NCI-H2081 treated with DMSO at 0.1 percent for 48 hours (cell line): ENCODE measurements around the gene P2RX3.
A peak's percentile ranks its signal among the peaks of the same experiment; 100 is the strongest.
"Not testable (repeated sequence)": the region's sequence is repeated elsewhere in the genome, so short reads cannot be mapped to it uniquely, and the experiment has no call there.

ENCODE experiments used
- DNase-seq: peaks from one replicate; lab custom pipeline; 2025; lab: John Stamatoyannopoulos, UW

The P2RX3 gene

GRCh38 chr11:57324886-57325734 lies 13.0 kb upstream of the P2RX3 start, which contains the start of gene TNKS1BP1:
TNKS1BP1 (minus strand) TSS chr11:57324952; CDS start chr11:57321885, 3,067 bp downstream.
- peak; percentile 80 for DNase-seq

DNA sequence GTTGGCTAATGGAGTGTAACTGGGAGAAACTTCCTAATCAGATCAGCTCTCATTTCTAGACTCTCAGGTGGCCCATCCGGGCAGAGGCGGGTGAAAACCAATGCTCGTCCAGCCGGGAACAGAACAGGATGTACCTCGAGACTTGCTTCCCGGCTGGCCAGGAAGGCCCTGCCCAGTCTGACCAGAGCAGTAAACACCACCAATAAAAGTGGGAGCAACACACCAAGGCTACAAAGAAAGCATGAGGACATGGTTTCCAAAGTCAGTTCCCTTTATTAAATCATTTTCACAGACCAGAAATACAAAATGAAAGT lies 12.5 kb upstream of the P2RX3 start:
- DNase-seq: no peak

DNA sequence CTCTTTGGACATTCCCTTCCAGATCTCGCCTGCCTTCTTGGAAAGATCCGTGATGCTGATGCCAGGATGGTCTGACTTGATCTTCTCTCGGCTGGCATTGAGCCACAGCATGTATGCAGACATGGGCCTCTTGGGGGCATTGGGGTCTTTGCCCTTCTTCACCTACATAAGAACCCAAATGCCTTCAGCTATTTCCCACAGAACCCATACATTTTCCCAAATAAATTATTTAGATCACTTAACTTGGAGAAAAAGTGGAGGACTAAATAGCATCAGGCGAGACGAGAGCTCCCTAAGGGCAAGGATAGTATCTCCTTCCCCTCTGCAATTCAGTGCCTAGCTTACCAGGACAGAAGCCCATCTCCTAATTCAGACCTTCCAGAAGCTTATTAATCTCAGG lies 10.4 kb upstream of the P2RX3 start:
- DNase-seq: no peak

- DNase-seq: no peak
These were observed 8.1 kb upstream of the P2RX3 start for GRCh38 chr11:57330029-57330428.

- no peak for DNase-seq
These were observed 6.4 kb upstream of the P2RX3 start for GRCh38 chr11:57331720-57332119.

- no peak for DNase-seq
These were observed 5.3 kb upstream of the P2RX3 start for GRCh38 chr11:57332694-57333440.

- no peak for DNase-seq
These were observed 3.2 kb upstream of the P2RX3 start for GRCh38 chr11:57335023-57335342.

- DNase-seq: peak; percentile 25
These were observed 2.6 kb upstream of the P2RX3 start, which contains the start of gene SSRP1 for GRCh38 chr11:57335343-57336110. SSRP1 (minus strand) TSS chr11:57335892; CDS start chr11:57335121, 771 bp downstream.

DNA sequence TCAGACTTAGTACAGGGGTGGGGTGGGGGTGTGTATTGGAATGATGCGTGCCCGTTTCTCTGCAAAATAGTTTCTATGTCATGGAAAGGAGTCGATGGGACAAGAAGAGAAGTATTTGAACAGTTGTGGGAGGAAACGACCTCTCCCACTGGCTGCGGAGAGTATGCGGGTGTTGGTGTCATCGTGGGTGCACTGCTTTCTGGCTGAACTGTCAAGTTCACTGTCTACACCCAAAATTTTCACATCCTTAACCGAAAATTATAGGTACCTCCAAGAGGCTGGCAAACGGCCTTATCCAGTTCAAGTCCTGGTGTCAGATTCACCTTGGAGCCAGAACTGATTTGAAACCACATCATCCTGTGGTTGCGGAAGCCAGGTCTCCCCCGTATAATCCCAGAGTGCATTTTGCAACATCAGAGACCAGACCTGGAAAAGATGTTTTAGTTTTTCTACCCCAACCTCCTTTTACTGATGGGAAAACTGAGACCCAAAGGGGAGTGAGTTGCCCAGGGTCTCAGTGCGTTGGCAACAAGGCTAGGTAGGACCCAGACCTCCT lies 2.0 kb upstream of the P2RX3 start:
- no peak for DNase-seq

DNA sequence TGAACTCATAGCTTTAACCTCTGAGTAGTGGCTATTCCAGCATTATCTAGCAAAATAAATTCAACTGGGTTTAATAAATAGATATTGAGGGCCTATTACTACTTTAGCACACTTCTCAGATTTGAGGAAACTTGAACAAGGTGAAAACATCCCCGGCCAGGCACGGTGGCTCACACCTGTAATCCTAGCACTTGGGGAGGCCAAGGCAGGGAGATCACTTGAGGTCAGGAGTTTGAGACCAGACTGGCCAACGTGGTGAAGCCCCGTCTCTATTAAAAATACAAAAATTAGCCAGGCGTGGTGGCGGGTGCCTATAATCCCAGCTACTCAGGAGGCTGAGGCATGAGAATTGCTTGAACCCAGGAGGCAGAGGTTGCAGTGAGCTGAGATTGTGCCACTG lies 1.3 kb upstream of the P2RX3 start:
- DNase-seq: not testable (repeated sequence)

DNA sequence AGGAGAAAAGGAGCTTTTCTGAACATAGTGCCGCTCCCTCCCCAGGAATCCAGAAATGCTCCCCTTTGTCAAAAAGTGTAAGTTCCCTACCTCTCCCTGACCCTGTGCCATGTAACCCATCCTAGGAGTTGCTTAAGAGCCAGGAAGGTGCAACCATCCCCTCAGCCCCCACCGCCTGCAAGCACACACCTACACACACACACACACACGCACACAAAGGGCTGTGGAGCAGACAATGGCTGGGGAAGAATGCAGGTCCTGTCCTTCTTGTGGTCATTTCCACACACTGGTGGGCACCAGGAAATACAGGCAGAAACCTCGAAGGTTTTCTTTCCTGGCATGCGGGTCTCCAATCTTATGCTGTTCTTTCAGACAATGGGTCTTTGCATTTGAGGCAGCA lies 1.2 kb downstream of the P2RX3 start:
- no peak for DNase-seq

- no peak for DNase-seq
These were observed 2.0 kb downstream of the P2RX3 start for GRCh38 chr11:57340039-57340615.

DNA sequence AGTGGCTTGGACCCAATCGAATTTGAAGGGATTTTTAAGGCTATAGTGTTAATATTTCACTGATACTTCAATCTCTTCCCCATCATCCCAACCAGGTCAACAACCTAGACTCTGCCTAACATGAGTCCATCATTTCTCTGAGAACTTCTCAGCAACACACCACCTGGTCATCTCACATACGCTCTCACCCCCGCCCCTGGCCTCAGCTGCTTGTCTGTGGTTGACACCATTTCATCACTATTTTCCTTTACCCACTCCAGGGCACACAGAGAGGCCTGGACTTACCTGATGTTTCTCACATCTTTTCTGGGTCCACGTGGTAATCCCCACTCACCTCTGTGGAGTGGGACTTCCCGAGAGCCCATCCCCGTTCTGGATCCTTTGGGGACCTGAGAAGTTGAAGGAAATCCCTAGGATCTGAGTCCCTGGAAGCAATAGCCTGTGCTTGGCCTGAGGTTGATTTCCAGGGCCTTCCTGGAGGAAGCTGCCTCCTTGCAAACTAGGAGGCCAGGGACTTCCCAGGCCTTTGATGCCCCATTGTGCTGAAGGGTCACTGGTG lies 3.2 kb downstream of the P2RX3 start:
- DNase-seq: no peak

DNA sequence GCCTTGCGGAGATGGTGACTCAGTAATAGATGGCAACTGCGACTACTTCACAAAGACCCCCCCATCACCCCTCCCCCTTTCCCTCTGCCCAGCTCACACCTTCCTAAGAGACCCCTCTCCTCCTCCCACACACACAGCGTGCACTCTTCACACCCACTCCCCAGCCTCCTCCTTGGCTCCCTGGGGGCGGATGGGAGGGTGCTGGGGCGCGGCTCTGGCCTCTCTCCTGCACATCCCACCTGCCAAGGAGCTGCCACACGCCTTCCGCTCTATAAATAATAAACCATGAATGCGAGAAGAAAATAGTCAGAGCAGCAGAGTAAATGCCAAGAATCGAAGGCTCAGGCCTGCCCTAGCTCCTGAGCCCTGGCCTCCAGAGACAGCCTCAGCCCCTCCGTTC lies 4.5 kb downstream of the P2RX3 start:
- DNase-seq: no peak

DNA sequence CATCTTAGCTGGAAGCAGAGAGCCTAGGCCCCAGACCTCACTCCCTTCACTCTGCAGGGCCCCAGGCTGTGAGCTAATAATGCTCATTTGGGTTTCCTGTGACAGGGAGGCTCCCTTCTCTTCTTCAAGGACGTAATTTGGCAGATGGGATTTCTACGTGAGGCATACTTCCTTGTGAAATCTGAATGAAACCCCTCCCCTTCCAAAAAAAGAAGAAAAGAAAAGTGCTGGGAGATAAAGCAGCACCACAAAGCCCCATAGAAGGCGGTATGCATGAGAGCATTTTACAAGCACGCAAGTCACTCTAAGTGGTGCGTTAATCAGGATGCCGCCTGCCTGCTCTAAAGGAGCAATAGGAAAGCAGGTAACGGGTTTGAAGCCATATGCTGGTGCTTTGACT lies 5.7 kb downstream of the P2RX3 start:
- no peak for DNase-seq

- no peak for DNase-seq
These were observed 6.7 kb downstream of the P2RX3 start for GRCh38 chr11:57344826-57345225.

DNA sequence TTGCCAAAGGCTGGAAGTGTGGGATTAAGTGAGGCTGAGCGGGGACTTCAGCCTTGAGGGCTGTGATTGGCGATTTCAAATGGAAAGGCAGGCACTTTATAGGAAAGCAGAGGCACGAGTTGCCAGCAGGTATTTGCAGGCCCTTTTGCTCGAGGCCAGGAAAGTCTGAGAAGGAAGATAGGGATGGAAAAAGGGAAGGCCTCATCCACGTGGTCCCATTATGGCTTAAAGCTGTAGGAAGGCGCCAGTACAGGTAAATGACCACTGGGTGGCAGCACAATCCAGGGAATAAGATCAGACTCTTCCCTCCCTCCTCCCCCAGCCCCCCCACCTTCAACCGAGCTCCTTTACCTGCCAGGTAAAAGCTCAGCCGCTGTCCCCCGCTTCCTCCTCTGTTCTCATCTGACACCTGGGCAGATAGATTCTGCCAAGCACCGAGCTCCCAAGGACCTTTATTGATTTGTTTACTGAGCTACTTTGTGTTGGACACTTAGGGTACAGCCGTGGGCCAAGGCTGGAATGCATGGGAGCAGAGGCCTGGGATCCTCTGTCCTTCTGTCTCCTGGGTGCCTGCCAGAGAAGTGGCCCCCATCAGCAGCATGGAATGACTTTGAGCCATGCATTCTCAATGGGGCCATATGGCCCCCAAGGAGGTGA lies 7.5 kb downstream of the P2RX3 start:
- DNase-seq: peak; percentile 12

- DNase-seq: no peak
These were observed 9.2 kb downstream of the P2RX3 start for GRCh38 chr11:57347336-57347735.

- no peak for DNase-seq
These were observed 9.9 kb downstream of the P2RX3 start for GRCh38 chr11:57348052-57348451.

DNA sequence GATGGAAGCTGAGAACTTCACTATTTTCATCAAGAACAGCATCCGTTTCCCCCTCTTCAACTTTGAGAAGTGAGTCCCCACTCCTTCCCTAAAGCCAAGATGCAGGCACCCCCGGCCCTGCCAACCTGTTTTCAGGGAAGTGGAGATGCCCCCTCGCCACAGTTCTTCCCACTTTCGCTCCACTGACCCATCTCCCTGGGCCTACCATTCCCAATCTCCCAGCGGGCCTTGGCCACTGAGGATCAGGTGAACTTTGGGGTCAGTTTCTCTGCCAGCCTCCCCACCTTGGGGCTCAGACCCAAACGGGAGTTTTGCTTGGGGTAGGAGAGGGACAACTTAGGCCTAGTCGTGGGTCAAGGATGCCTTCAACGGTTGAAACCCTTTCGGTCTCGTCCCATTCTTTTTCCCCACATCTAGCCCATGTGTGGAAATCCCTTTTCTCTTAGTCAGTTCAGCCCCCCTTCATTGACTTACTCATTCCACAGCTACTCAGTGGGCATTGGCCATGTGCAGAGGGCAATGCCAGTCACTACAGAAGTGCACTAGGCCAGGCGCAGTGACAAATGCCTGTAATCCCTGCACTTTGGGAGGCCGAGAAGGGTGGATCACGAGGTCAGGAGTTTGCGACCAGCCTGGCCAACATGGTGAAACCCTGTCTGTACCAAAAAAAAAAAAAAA lies 10.6 kb downstream of the P2RX3 start:
- DNase-seq: no peak
